HepG2 (cell line): Measurements from ENCODE around the gene APOM. TPM values are rescaled to one million over a fixed set of nuclear protein-coding genes. Genes with fewer than 3 reads are reported as not detected.

Experiments used
- ATAC-seq: fragments of 200-7000 bp; cut with Tn5 transposase; 3 replicates; pipeline ENCODE4 v1.9.1; 2020; ENCODE audit warnings: mild to moderate bottlenecking, moderate library complexity
- BruUV-seq: library from RNA; stranded (reverse); fragments of 400-500 nt; replicated peaks from 2 replicates; lab custom pipeline; 2021; lab: Mats Ljungman, UMichigan
- CTCF ChIA-PET: fragments of 300-600 bp; formaldehyde crosslinking; extraction: SDS; loops from one replicate; lab custom pipeline; 2021; ENCODE audit warnings: low total read pairs, inconsistent platforms, low intra/inter-chr PET ratio; lab: Yijun Ruan, JAX
- POLR2A ChIA-PET: fragments of 350-600 bp; sonication (Branson Sonifier 250); formaldehyde crosslinking; loops from one replicate; lab custom pipeline; 2020; ENCODE audit warnings: antibody characterized with exemption, inconsistent platforms; lab: Yijun Ruan, JAX
- DNase-seq: peaks from one replicate; pipeline ENCODE4 v3.0.0-alpha.2; 2015; ENCODE audit warnings: low spot score
- FAIRE-seq: peaks from 3 replicates; lab custom pipeline; 2011; peaks lifted over from hg19 to GRCh38; lab: Jason Lieb, UNC
- H2AFZ ChIP-seq: one replicate; pipeline ENCODE4 v1.6.1; 2011; ENCODE audit warnings: low read length, inconsistent platforms
- H3K27ac ChIP-seq: fragments of 300-600 bp; 3 replicates; pipeline ENCODE4 v1.8.0; 2011; ENCODE audit warnings: mixed run types, mild to moderate bottlenecking, mixed read lengths, low read length, inconsistent platforms; ENCODE audit not compliant: insufficient read depth; ENCODE audit errors: extremely low read length
- H3K27me3 ChIP-seq, 2 experiments: fragments of 200-600 bp in 1 of 2; 2 replicates in 1 of 2; 3 replicates in 1 of 2; pipeline versions ENCODE4 v1.6.0 to v1.8.0; 2011; ENCODE audit warnings: low read length in 2 of 2, mild to moderate bottlenecking in 2 of 2, moderate library complexity in 2 of 2, inconsistent platforms in 1 of 2; ENCODE audit not compliant: insufficient read depth in 2 of 2, control insufficient read depth in 1 of 2
- H3K36me3 ChIP-seq, 2 experiments: fragments of 200-600 bp in 1 of 2; replicated peaks in 1 of 2; 2 replicates in 1 of 2; 3 replicates in 1 of 2; pipeline versions ENCODE4 v1.5.1 to v1.8.0; 2011; ENCODE audit warnings: low read length in 2 of 2, inconsistent platforms in 1 of 2; ENCODE audit not compliant: insufficient read depth in 2 of 2, control insufficient read depth in 1 of 2
- H3K4me1 ChIP-seq: 2 replicates; pipeline ENCODE4 v1.5.1; 2012; ENCODE audit warnings: low read length, inconsistent platforms; ENCODE audit not compliant: insufficient read depth
- H3K4me2 ChIP-seq: 2 replicates; pipeline ENCODE4 v1.6.0; 2011; ENCODE audit warnings: low read depth, low read length, inconsistent platforms
- H3K4me3 ChIP-seq, 3 experiments: fragments of 200-600 bp in 1 of 3; sonication (generic), shearing (Covaris generic) in 1 of 3; replicated peaks in 1 of 3; 2 replicates each; pipeline ENCODE4 v1.5.1; 2011 to 2016; ENCODE audit warnings: low read length in 3 of 3, inconsistent platforms in 2 of 3, low read depth in 2 of 3, mild to moderate bottlenecking in 2 of 3, control low read depth in 1 of 3, mixed read lengths in 1 of 3; ENCODE audit not compliant: insufficient read depth in 1 of 3
- H3K79me2 ChIP-seq: one replicate; pipeline ENCODE4 v1.6.1; 2011; ENCODE audit warnings: low read length, inconsistent platforms; ENCODE audit not compliant: insufficient read depth
- H3K9ac ChIP-seq: 2 replicates; pipeline ENCODE4 v1.6.0; 2011; ENCODE audit warnings: mild to moderate bottlenecking, low read depth, low read length, inconsistent platforms; ENCODE audit not compliant: insufficient read depth
- H3K9me3 ChIP-seq: 2 replicates; pipeline ENCODE4 v1.5.1; 2012; ENCODE audit warnings: mild to moderate bottlenecking, low read length
- H4K20me1 ChIP-seq: 2 replicates; pipeline ENCODE4 v1.6.0; 2011; ENCODE audit warnings: inconsistent platforms, mild to moderate bottlenecking, low read length, moderate library complexity; ENCODE audit not compliant: insufficient read depth
- ARNT2 ChIP-seq: sonication (generic); formaldehyde crosslinking; IDR thresholded peaks from 2 replicates; pipeline ENCODE4 v1.8.0; 2022; ENCODE audit warnings: mild to moderate bottlenecking, low read depth, missing genetic modification reagents, moderate library complexity
- CBX2 ChIP-seq, 2 experiments: fragments of 200-600 bp in 1 of 2; sonication (generic); formaldehyde crosslinking in 1 of 2; IDR thresholded peaks; 2 replicates each; pipeline versions ENCODE4 v1.7.0 to v1.8.1; 2018 to 2022; ENCODE audit warnings: low read depth in 2 of 2, low read length in 1 of 2, mild to moderate bottlenecking in 1 of 2, missing genetic modification reagents in 1 of 2
- CHCHD3 ChIP-seq: sonication (generic); formaldehyde crosslinking; IDR thresholded peaks from 2 replicates; pipeline ENCODE4 v1.8.0; 2022; ENCODE audit warnings: mild to moderate bottlenecking, missing genetic modification reagents, moderate library complexity
- DPF2 ChIP-seq: sonication (generic); formaldehyde crosslinking; IDR thresholded peaks from 2 replicates; pipeline ENCODE4 v1.4.0; 2020; ENCODE audit warnings: mild to moderate bottlenecking, low read depth, missing genetic modification reagents, borderline replicate concordance
- NRL ChIP-seq: sonication (generic); formaldehyde crosslinking; IDR thresholded peaks from 2 replicates; pipeline ENCODE4 v1.5.0; 2020; ENCODE audit warnings: missing genetic modification reagents, mild to moderate bottlenecking, moderate library complexity, borderline replicate concordance
- SIX1 ChIP-seq: sonication (generic); formaldehyde crosslinking; IDR thresholded peaks from 2 replicates; pipeline ENCODE4 v1.4.0; 2020; ENCODE audit warnings: missing genetic modification reagents, borderline replicate concordance
- ZNF607 ChIP-seq: sonication (generic); formaldehyde crosslinking; IDR thresholded peaks from 2 replicates; pipeline ENCODE4 v1.5.1; 2020; ENCODE audit warnings: missing genetic modification reagents, mild to moderate bottlenecking, borderline replicate concordance
- WGBS: methylation state at CpG from one replicate; pipeline ENCODE4 v1.1.6; 2017; ENCODE audit warnings: low lambda C conversion rate; 5-methylcytosine and 5-hydroxymethylcytosine counted together
- in situ Hi-C: cut with HindIII; loops from 2 replicates; pipeline ENCODE4 v1.10.0; 2017; ENCODE audit warnings: low pct_unique_long_range_greater_than_20kb; ENCODE audit not compliant: extremely low pct_ligation_motif_present
- intact Hi-C: fragments of 100-400 bp; cut with micrococcal nuclease; formaldehyde crosslinking; loops from one replicate; pipeline ENCODE4 v1.10.0; 2022; ENCODE audit not compliant: unreplicated experiment
- polyA plus RNA-seq, 8 experiments: library from polyadenylated mRNA; depleted of rRNA in 3 of 8; stranded (reverse) in 7 of 8; unstranded in 1 of 8; fragments of >200 nt; fragmentation: Illumina TruSeq in 4 of 8; extraction: Trizol in 4 of 8; gene quantifications; 2 replicates each; pipeline versions ENCODE4 v1.2.1 to v1.2.3, GENCODE V29; 2011 to 2016; ENCODE audit warnings: low read depth in 4 of 8, missing spikeins in 1 of 8, mixed read lengths in 1 of 8; ENCODE audit not compliant: insufficient read depth in 1 of 8
- total RNA-seq, 5 experiments: library from RNA; depleted of rRNA; stranded (reverse); fragments of >200 nt; fragmentation: Illumina TruSeq; extraction: Trizol; gene quantifications; 2 replicates each; pipeline ENCODE4 v1.2.3, GENCODE V29; 2016; ENCODE audit warnings: low read depth in 1 of 5
- TF ChIP-seq, protein P1 (sequence below): sonication (generic); formaldehyde crosslinking; IDR thresholded peaks from 2 replicates; pipeline ENCODE4 v1.5.0; 2020; ENCODE audit warnings: missing genetic modification reagents
- TF ChIP-seq, protein P2 (sequence below): sonication (generic); formaldehyde crosslinking; IDR thresholded peaks from 2 replicates; pipeline ENCODE4 v1.4.0; 2020; ENCODE audit warnings: missing genetic modification reagents

The APOM gene
- total and polyA plus RNA-seq, 2 of the 13 experiments (the other 11 are each of a cell fraction or from before 2014, with no cell fraction given), result 98.2 to 1,140 TPM

DNA sequence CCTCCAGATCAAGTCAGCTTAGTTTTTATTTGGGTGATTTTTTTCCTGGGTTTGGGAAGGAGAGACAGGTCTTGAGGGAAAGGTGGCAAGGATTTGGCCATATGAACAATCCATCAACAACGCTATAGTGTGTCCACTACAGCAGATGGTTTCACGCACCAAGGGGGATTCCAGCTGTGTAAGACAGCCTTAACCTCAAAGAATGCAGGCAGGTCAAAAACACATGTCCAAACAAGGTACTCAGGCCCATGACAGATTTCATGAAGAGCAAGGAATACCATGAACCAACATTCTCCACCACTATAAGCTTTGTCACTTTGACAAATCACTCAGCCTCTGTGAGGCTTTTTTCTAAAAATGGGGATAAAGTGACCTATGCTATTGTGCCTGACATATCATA lies 38.7 kb upstream of the APOM start:
- BruUV-seq, result no TSS peak
- CTCF ChIA-PET, result no interaction called here
- no peak for TF ChIP-seq CBX2 (IDR thresholded peaks at IDR 0.05; ENCODE audit: low read depth, low read length)
- no peak for TF ChIP-seq CBX2 (CRISPR knock-in tag; IDR thresholded peaks at IDR 0.05; ENCODE audit: low read depth)
- TF ChIP-seq CHCHD3 (CRISPR knock-in tag), result no peak
- TF ChIP-seq NRL (CRISPR knock-in tag), result no peak
- TF ChIP-seq DPF2 (CRISPR knock-in tag), result no peak
- TF ChIP-seq, protein P1, sequence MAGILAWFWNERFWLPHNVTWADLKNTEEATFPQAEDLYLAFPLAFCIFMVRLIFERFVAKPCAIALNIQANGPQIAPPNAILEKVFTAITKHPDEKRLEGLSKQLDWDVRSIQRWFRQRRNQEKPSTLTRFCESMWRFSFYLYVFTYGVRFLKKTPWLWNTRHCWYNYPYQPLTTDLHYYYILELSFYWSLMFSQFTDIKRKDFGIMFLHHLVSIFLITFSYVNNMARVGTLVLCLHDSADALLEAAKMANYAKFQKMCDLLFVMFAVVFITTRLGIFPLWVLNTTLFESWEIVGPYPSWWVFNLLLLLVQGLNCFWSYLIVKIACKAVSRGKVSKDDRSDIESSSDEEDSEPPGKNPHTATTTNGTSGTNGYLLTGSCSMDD (CRISPR knock-in tag), result no peak
- TF ChIP-seq SIX1 (CRISPR knock-in tag), result no peak
- TF ChIP-seq, protein P2, sequence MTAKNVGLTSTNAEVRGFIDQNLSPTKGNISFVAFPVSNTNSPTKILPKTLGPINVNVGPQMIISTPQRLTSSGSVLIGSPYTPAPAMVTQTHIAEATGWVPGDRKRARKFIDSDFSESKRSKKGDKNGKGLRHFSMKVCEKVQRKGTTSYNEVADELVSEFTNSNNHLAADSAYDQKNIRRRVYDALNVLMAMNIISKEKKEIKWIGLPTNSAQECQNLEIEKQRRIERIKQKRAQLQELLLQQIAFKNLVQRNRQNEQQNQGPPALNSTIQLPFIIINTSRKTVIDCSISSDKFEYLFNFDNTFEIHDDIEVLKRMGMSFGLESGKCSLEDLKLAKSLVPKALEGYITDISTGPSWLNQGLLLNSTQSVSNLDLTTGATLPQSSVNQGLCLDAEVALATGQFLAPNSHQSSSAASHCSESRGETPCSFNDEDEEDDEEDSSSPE (CRISPR knock-in tag), result no peak
- TF ChIP-seq ARNT2 (CRISPR knock-in tag), result no peak
- no peak for TF ChIP-seq ZNF607 (CRISPR knock-in tag)
- Histone ChIP-seq H3K4me1 (peaks cover 44% of the 10 kb centered on the region), H3K27me3 (no peaks in the 10 kb centered on the region; a peak in 1 of 5 replicates), H3K4me3 (no peak overlapping the region), H2AFZ (no peak overlapping the region), H4K20me1 (peaks cover under 1% of the 10 kb centered on the region; the same call in 1 of the 2 replicates), H3K36me3 (no peaks in the 10 kb centered on the region), H3K4me2 (no peak overlapping the region), H3K79me2 (peaks cover 13% of the 10 kb centered on the region), H3K9me3 (no peaks in the 10 kb centered on the region), H3K9ac (no peak overlapping the region), H3K27ac (no peak overlapping the region)
- intact Hi-C loops, result no loop called here
- in situ Hi-C loops, result no loop called here
- POLR2A ChIA-PET, result no interaction called here
- DNase-seq, result no peak
- 56% methylated on average over 2 of the region's 2 CpGs for WGBS
- ATAC-seq, result no peak
- no peak for FAIRE-seq
